GM12874 (cell line): Measurements from ENCODE around the gene STAB2.

Source experiments
- CTCF ChIP-seq: IDR thresholded peaks from 2 replicates; pipeline ENCODE4 v1.5.1; 2011; ENCODE audit warnings: low read depth, mild to moderate bottlenecking, control low read depth, low read length, moderate library complexity; ENCODE audit not compliant: insufficient read depth

STAB2 gene

GRCh38 chr12:103812789-103813188, 225.7 kb downstream of the STAB2 start:
- TF ChIP-seq CTCF = no peak

GRCh38 chr12:103813426-103813825, 226.4 kb downstream of the STAB2 start:
- TF ChIP-seq CTCF = no peak

GRCh38 chr12:103813949-103814348, 226.9 kb downstream of the STAB2 start:
- no peak for TF ChIP-seq CTCF

GRCh38 chr12:103814436-103814835, 227.4 kb downstream of the STAB2 start:
- no peak for TF ChIP-seq CTCF
